ENCODE data around the gene GALK2. TPM values are rescaled to one million over a fixed set of nuclear protein-coding genes. Genes with fewer than 3 reads are reported as not detected.
"Not testable (repeated sequence)": the region's sequence is repeated elsewhere in the genome, so short reads cannot be mapped to it uniquely, and the experiment has no call there.

Gene GALK2
- total and polyA plus RNA-seq, 2 of the 4 experiments (the other 2 are of a cell fraction): 27.0 to 63.6 TPM

DNA sequence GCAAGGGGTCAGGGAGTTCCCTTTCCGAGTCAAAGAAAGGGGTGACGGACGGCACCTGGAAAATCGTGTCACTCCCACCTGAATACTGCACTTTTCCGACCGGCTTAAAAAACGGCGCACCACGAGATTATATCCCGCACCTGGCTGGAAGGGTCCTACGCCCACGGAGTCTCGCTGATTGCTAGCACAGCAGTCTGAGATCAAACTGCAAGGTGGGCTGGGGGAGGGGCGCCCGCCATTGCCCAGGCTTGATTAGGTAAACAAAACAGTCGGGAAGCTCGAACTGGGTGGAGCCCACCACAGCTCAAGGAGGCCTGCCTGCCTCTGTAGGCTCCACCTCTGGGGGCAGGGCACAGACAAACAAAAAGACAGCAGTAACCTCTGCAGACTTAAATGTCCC lies 184.4 kb downstream of the GALK2 start:
- BruUV-seq (replicated peaks); H3K36me3 ChIP-seq (ENCODE audit: control insufficient read depth, insufficient read depth, low read length); intact Hi-C loops (cut with micrococcal nuclease); H3K23ac ChIP-seq (ENCODE audit: low read depth, low read length); H3K9me3 ChIP-seq (ENCODE audit: control insufficient read depth, insufficient read depth, low read length); H3K27me3 ChIP-seq (ENCODE audit: control insufficient read depth, insufficient read depth, low read length); dilution Hi-C loops (cut with HindIII; ENCODE audit: low sequenced_read_pairs, unreplicated experiment); H4K8ac ChIP-seq (ENCODE audit: low read depth in 2 of 2, low read length in 2 of 2); H2BK20ac ChIP-seq (ENCODE audit: low read depth, low read length); H2AFZ ChIP-seq (replicated peaks; ENCODE audit: low read length, poor library complexity); H3K4me1 ChIP-seq (ENCODE audit: control insufficient read depth, insufficient read depth, low read length); H3K27ac ChIP-seq (ENCODE audit: insufficient read depth, low read length); H3K4me2 ChIP-seq (ENCODE audit: low read depth, low read length); CTCF ChIA-PET; H2BK120ac ChIP-seq (ENCODE audit: low read depth, low read length); H3K14ac ChIP-seq (replicated peaks; ENCODE audit: low read depth, low read length); H4K5ac ChIP-seq (ENCODE audit: low read depth, low read length); in situ Hi-C loops (cut with MboI; ENCODE audit: low sequenced_read_pairs); DNase-seq; H3K4ac ChIP-seq (ENCODE audit: low read depth, low read length); H2BK5ac ChIP-seq (ENCODE audit: low read depth, low read length, poor library complexity, severe bottlenecking); H3K18ac ChIP-seq (ENCODE audit: low read depth, low read length); H3K4me3 ChIP-seq (ENCODE audit: insufficient read depth, low read depth, low read length); H3K79me1 ChIP-seq (ENCODE audit: low read depth in 1 of 2, low read length in 2 of 2); H4K20me1 ChIP-seq (ENCODE audit: insufficient read depth, low read length); H3K9me1 ChIP-seq (ENCODE audit: insufficient read depth, low read length); H4K91ac ChIP-seq (ENCODE audit: insufficient read depth, low read depth, low read length); H3K56ac ChIP-seq (ENCODE audit: extremely low read depth, insufficient read depth, low read length); H3K9ac ChIP-seq (ENCODE audit: low read depth, low read length); H2AK9ac ChIP-seq (replicated peaks; ENCODE audit: low read depth, low read length, poor library complexity); H2BK15ac ChIP-seq (ENCODE audit: low read depth, low read length); POLR2A ChIA-PET (ENCODE audit: unreplicated experiment); ATAC-seq (ENCODE audit: low read depth); H2AK5ac ChIP-seq (ENCODE audit: low read depth, low read length): not testable (repeated sequence)
- WGBS, 2 experiments (ENCODE audit: extremely low coverage in 2 of 2, insufficient read length in 1 of 2): 100% methylated on average over 2 of the region's 17 CpGs; no CpG with 5 or more reads in 1 of the 2 experiments
